Neuronal stem cell (in vitro differentiated cells): Measurements from ENCODE around the gene ANKRD44.

ENCODE experiments used
- DNase-seq: peaks from one replicate; pipeline ENCODE4 v3.0.0-alpha.2; 2013; ENCODE audit warnings: low spot score
- H2AFZ ChIP-seq: one replicate; pipeline ENCODE4 v1.6.1; 2013; ENCODE audit warnings: mild to moderate bottlenecking, low read length, inconsistent platforms
- H2AK5ac ChIP-seq: 2 replicates; pipeline ENCODE4 v1.6.1; 2013; ENCODE audit warnings: low read depth, mild to moderate bottlenecking, inconsistent platforms, low read length, moderate library complexity, mixed read lengths
- H2BK120ac ChIP-seq: 2 replicates; pipeline ENCODE4 v1.6.1; 2013; ENCODE audit warnings: low read depth, mild to moderate bottlenecking, inconsistent platforms, low read length, moderate library complexity, mixed read lengths
- H2BK12ac ChIP-seq: one replicate; pipeline ENCODE4 v1.6.1; 2013; ENCODE audit warnings: low read length, inconsistent platforms
- H2BK15ac ChIP-seq: 2 replicates; pipeline ENCODE4 v1.6.1; 2013; ENCODE audit warnings: mild to moderate bottlenecking, low read length, inconsistent platforms, mixed read lengths
- H2BK5ac ChIP-seq: one replicate; pipeline ENCODE4 v1.6.1; 2013; ENCODE audit warnings: inconsistent platforms, mild to moderate bottlenecking, low read length, moderate library complexity
- H3K14ac ChIP-seq: one replicate; pipeline ENCODE4 v1.6.1; 2013; ENCODE audit warnings: low read length, inconsistent platforms
- H3K18ac ChIP-seq: 2 replicates; pipeline ENCODE4 v1.6.1; 2013; ENCODE audit warnings: low read length, inconsistent platforms
- H3K23ac ChIP-seq: 2 replicates; pipeline ENCODE4 v1.6.1; 2013; ENCODE audit warnings: low read depth, mild to moderate bottlenecking, mixed read lengths, low read length, inconsistent platforms; ENCODE audit not compliant: poor library complexity
- H3K27ac ChIP-seq: replicated peaks from 3 replicates; pipeline ENCODE4 v1.5.1; 2013; ENCODE audit warnings: low read length, inconsistent platforms
- H3K27me3 ChIP-seq, 3 experiments: 2 replicates each; pipeline ENCODE4 v1.6.1; 2013; ENCODE audit warnings: low read length in 3 of 3, mild to moderate bottlenecking in 2 of 3, inconsistent platforms in 1 of 3, low read depth in 1 of 3, mixed read lengths in 1 of 3, moderate library complexity in 1 of 3; ENCODE audit not compliant: control insufficient read depth in 3 of 3, insufficient read depth in 3 of 3
- H3K36me3 ChIP-seq, 2 donors: replicated peaks in 1 of 2; 2 replicates each; pipeline ENCODE4 v1.6.1; 2013; ENCODE audit warnings: low read length in 2 of 2; ENCODE audit not compliant: control insufficient read depth in 2 of 2, insufficient read depth in 2 of 2
- H3K4ac ChIP-seq: 2 replicates; pipeline ENCODE4 v1.6.1; 2013; ENCODE audit warnings: inconsistent platforms, mild to moderate bottlenecking, low read length, moderate library complexity
- H3K4me1 ChIP-seq, 2 donors: 1 replicate in 1 of 2; 2 replicates in 1 of 2; pipeline ENCODE4 v1.6.1; 2013; ENCODE audit warnings: low read length in 2 of 2, low read depth in 1 of 2; ENCODE audit not compliant: control insufficient read depth in 2 of 2, insufficient read depth in 1 of 2
- H3K4me2 ChIP-seq: one replicate; pipeline ENCODE4 v1.6.1; 2013; ENCODE audit warnings: mild to moderate bottlenecking, low read length, inconsistent platforms; ENCODE audit not compliant: insufficient read depth, poor library complexity, severe bottlenecking
- H3K4me3 ChIP-seq, 2 donors: 2 replicates each; pipeline ENCODE4 v1.5.1; 2013; ENCODE audit warnings: low read length in 2 of 2, mild to moderate bottlenecking in 2 of 2, inconsistent platforms in 1 of 2, moderate library complexity in 1 of 2
- H3K79me1 ChIP-seq: one replicate; pipeline ENCODE4 v1.6.1; 2013; ENCODE audit warnings: low read depth, mild to moderate bottlenecking, inconsistent platforms, low read length, moderate library complexity
- H3K9ac ChIP-seq: one replicate; pipeline ENCODE4 v1.6.1; 2013; ENCODE audit warnings: mild to moderate bottlenecking, low read depth, low read length, inconsistent platforms; ENCODE audit not compliant: poor library complexity
- H3K9me3 ChIP-seq, 2 donors: replicated peaks in 1 of 2; 2 replicates each; pipeline versions ENCODE3 to v1.6.1; 2013; ENCODE audit warnings: low read length in 2 of 2, mild to moderate bottlenecking in 2 of 2, inconsistent platforms in 1 of 2, low read depth in 1 of 2, mixed read lengths in 1 of 2, moderate library complexity in 1 of 2; ENCODE audit not compliant: control insufficient read depth in 2 of 2, insufficient read depth in 1 of 2
- H4K8ac ChIP-seq: one replicate; pipeline ENCODE4 v1.6.1; 2013; ENCODE audit warnings: low read depth, mild to moderate bottlenecking, inconsistent platforms, low read length, moderate library complexity
- H4K91ac ChIP-seq: one replicate; pipeline ENCODE4 v1.6.1; 2013; ENCODE audit warnings: low read length, low read depth, mild to moderate bottlenecking, inconsistent platforms; ENCODE audit not compliant: poor library complexity
- WGBS, 2 donors: extraction: QIAGEN DNeasy Blood & Tissue Kit; methylation state at CpG; one replicate each; pipeline ENCODE4 v1.1.7; 2013; ENCODE audit warnings: missing lambda C conversion rate in 2 of 2, mixed read lengths in 1 of 2; ENCODE audit not compliant: insufficient read length in 2 of 2, insufficient replicate concordance in 1 of 2; ENCODE audit errors: extremely low coverage in 2 of 2; 5-methylcytosine and 5-hydroxymethylcytosine counted together

The ANKRD44 gene

DNA sequence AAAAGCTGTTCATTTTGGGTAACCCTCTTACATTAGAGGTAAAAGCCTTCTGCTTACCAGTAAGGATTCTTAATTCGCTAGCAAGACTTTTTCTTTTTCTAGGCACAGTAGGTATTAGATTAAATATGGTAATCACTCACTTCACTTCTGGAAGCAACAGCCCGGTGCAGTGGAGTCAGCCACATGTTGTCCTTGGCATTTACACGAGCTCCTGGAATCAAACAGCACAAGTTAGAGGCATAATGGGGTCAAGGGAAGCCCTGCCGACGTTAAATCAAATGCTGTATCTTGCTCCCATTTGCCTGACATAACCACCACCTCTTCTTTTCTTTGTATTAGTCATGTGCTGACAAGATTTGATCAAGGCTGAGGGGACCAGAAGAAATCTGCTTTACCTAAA is 174.1 kb downstream of the ANKRD44 start:
- H3K79me1 ChIP-seq = no peaks in the 10 kb centered on the region

DNA sequence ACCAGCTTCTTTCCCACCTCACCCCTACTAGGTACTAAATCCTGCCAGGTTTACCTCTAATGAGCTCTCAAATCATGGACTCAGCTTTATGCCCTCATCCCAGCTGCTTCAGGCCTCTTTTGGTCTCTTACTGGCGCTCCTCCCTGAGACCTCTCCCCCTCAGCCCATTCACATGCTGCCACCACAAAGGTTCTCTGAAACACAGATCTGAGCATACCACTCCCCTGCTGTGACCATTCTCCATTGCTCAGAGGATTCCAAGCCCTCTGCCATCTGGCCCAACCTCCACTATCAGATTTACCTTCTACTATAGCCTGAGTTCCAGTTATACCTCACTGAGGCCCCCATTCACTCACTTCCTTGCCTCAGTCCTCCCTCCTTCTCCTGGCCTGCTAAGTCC is 174.8 kb downstream of the ANKRD44 start:
- WGBS, 2 donors = no CpG with 5 or more reads among the region's 1 CpG

More for the DNA sequence above, 174.1 kb downstream of the ANKRD44 start:
- DNase-seq = no peak
- no peaks in the 10 kb centered on the region for H3K9me3 ChIP-seq
- H3K4me3 ChIP-seq = no peak overlapping the region
- H3K4me2 ChIP-seq = no peak overlapping the region
- H4K91ac ChIP-seq = no peak overlapping the region
- no peak overlapping the region for H2BK15ac ChIP-seq
- H3K27me3 ChIP-seq = no peaks in the 10 kb centered on the region
- WGBS, 2 donors = no CpG with 5 or more reads among the region's 5 CpGs
- no peak overlapping the region for H3K18ac ChIP-seq
- H3K4me1 ChIP-seq = peaks cover 0 to 2% of the 10 kb centered on the region in 2 donors
- no peak overlapping the region for H3K27ac ChIP-seq
- no peak overlapping the region for H3K14ac ChIP-seq
- H3K36me3 ChIP-seq = no peaks in the 10 kb centered on the region
- no peak overlapping the region for H2BK5ac ChIP-seq
- H3K4ac ChIP-seq = no peak overlapping the region
- H2AFZ ChIP-seq = no peak overlapping the region
- H4K8ac ChIP-seq = no peak overlapping the region
- no peak overlapping the region for H2BK12ac ChIP-seq
- no peak overlapping the region for H2AK5ac ChIP-seq
- no peak overlapping the region for H3K9ac ChIP-seq
- H3K23ac ChIP-seq = no peak overlapping the region
- H2BK120ac ChIP-seq = no peak overlapping the region

DNA sequence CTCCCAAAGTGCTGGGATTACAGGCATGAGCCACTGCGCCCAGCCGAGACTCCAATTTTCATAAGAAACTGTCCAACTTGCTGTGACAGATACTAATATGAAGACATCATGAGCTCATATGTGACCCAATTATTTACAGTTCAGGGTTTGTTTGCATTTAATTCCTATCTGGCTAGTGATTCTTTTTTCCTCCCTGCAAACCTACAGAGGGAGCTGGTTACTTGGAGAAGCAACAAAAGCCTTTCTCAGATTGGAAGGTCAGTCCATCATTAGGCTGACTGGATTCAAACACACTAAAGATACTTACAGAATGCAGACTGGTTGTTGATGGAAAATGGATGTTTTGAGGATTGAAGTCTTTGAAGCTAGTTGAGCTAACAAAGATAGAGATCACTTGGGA is 176.4 kb downstream of the ANKRD44 start:
- Histone ChIP-seq H3K79me1 (no peaks in the 10 kb centered on the region), H3K9me3 (no peaks in the 10 kb centered on the region), H2BK120ac (no peak overlapping the region), H3K4me2 (no peak overlapping the region), H2BK12ac (no peak overlapping the region), H3K4ac (no peak overlapping the region), H3K27me3 (no peaks in the 10 kb centered on the region), H2BK15ac (no peak overlapping the region), H3K4me3 (no peak overlapping the region), H3K36me3 (no peaks in the 10 kb centered on the region), H3K23ac (no peak overlapping the region), H3K18ac (no peak overlapping the region), H2AFZ (no peak overlapping the region), H2AK5ac (no peak overlapping the region), H3K9ac (no peak overlapping the region), H3K4me1 (peaks cover 0 to 2% of the 10 kb centered on the region in 2 donors), H4K91ac (no peak overlapping the region), H4K8ac (no peak overlapping the region), H3K14ac (no peak overlapping the region), H3K27ac (no peak overlapping the region), H2BK5ac (no peak overlapping the region)
- WGBS, 2 donors = no CpG with 5 or more reads among the region's 2 CpGs
- no peak for DNase-seq

More for the DNA sequence above, 174.8 kb downstream of the ANKRD44 start:
- Histone ChIP-seq H3K4me2 (no peak overlapping the region), H2AK5ac (no peak overlapping the region), H3K9me3 (no peaks in the 10 kb centered on the region), H2BK12ac (no peak overlapping the region), H3K36me3 (no peaks in the 10 kb centered on the region), H2AFZ (no peak overlapping the region), H3K79me1 (no peaks in the 10 kb centered on the region), H3K18ac (no peak overlapping the region), H3K4me3 (no peak overlapping the region), H4K8ac (no peak overlapping the region), H3K23ac (no peak overlapping the region), H3K4ac (no peak overlapping the region), H3K27ac (no peak overlapping the region), H4K91ac (no peak overlapping the region), H2BK120ac (no peak overlapping the region), H2BK5ac (no peak overlapping the region), H3K14ac (no peak overlapping the region), H3K4me1 (peaks cover 0 to 2% of the 10 kb centered on the region in 2 donors), H2BK15ac (no peak overlapping the region), H3K9ac (no peak overlapping the region), H3K27me3 (no peaks in the 10 kb centered on the region)
- DNase-seq = no peak

DNA sequence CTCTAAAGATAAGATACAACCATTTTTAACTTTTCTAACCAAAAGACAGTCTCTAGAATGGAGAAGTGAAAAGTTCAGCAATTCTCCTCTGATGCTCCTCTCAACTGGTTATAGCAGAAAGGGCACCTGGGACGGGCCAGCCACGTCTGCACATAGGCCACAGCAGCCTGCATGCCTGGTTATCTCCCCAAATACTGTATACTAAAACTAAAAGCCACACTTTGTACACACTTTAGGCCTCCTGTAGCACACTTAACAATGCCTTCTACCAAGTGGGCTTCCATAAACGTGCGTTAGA is 179.1 kb downstream of the ANKRD44 start:
- no peaks in the 10 kb centered on the region for H3K4me1 ChIP-seq
- H2BK12ac ChIP-seq = no peak overlapping the region
- H3K79me1 ChIP-seq = no peaks in the 10 kb centered on the region
- no peak overlapping the region for H2AFZ ChIP-seq
- no peak overlapping the region for H4K8ac ChIP-seq
- H3K36me3 ChIP-seq = no peaks in the 10 kb centered on the region
- no CpG with 5 or more reads among the region's 4 CpGs for WGBS, 2 donors
- no peak overlapping the region for H3K4me2 ChIP-seq
- H3K27me3 ChIP-seq = no peaks in the 10 kb centered on the region
- H3K4ac ChIP-seq = no peak overlapping the region
- no peak for DNase-seq
- H3K14ac ChIP-seq = no peak overlapping the region
- H3K27ac ChIP-seq = no peak overlapping the region
- H4K91ac ChIP-seq = no peak overlapping the region
- no peak overlapping the region for H2BK5ac ChIP-seq
- H3K18ac ChIP-seq = no peak overlapping the region
- no peak overlapping the region for H2AK5ac ChIP-seq
- no peak overlapping the region for H2BK15ac ChIP-seq
- no peak overlapping the region for H3K23ac ChIP-seq
- H3K9ac ChIP-seq = no peak overlapping the region
- peaks cover 0 to 2% of the 10 kb centered on the region in 2 donors for H3K9me3 ChIP-seq
- H2BK120ac ChIP-seq = no peak overlapping the region
- no peak overlapping the region for H3K4me3 ChIP-seq
